Ectodermal cell (in vitro differentiated cells): ENCODE measurements around the gene RNASE13. TPM values are rescaled to one million over a fixed set of nuclear protein-coding genes. Genes with fewer than 3 reads are reported as not detected.

Experiments
- H3K27ac ChIP-seq: 2 replicates; pipeline ENCODE4 v1.7.0; 2013; ENCODE audit warnings: mild to moderate bottlenecking, low read depth, low read length; ENCODE audit not compliant: insufficient read depth, poor library complexity, severe bottlenecking
- H3K27me3 ChIP-seq: 2 replicates; pipeline ENCODE4 v1.7.0; 2013; ENCODE audit warnings: mild to moderate bottlenecking, low read length; ENCODE audit not compliant: insufficient read depth, control insufficient read depth, poor library complexity, severe bottlenecking
- H3K36me3 ChIP-seq: one replicate; pipeline ENCODE4 v1.7.0; 2013; ENCODE audit warnings: low read length; ENCODE audit not compliant: control insufficient read depth, insufficient read depth
- H3K4me1 ChIP-seq: one replicate; pipeline ENCODE4 v1.7.0; 2013; ENCODE audit warnings: low read length; ENCODE audit not compliant: control insufficient read depth, insufficient read depth
- H3K4me3 ChIP-seq: 2 replicates; pipeline ENCODE4 v1.7.0; 2013; ENCODE audit warnings: low read depth, low read length, control low read depth; ENCODE audit not compliant: insufficient read depth
- H3K9me3 ChIP-seq: 2 replicates; pipeline ENCODE4 v1.7.0; 2013; ENCODE audit warnings: mild to moderate bottlenecking, low read length, moderate library complexity; ENCODE audit not compliant: control insufficient read depth
- WGBS, 2 experiments: methylation state at CpG; one replicate each; pipeline ENCODE4 v1.1.7; 2013; ENCODE audit warnings: missing lambda C conversion rate in 2 of 2; 5-methylcytosine and 5-hydroxymethylcytosine counted together
- polyA plus RNA-seq, 4 experiments: library from polyadenylated mRNA; stranded (reverse); fragments of 50-300 nt; gene quantifications; one replicate each; pipeline ENCODE4 v1.2.3, GENCODE V29; 2013

RNASE13 gene, protein sequence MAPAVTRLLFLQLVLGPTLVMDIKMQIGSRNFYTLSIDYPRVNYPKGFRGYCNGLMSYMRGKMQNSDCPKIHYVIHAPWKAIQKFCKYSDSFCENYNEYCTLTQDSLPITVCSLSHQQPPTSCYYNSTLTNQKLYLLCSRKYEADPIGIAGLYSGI
- not detected for polyA plus RNA-seq (2013, experiment 1 of 4)
- not detected for polyA plus RNA-seq (2013, experiment 2 of 4)
- polyA plus RNA-seq (2013, experiment 3 of 4), result not detected
- polyA plus RNA-seq (2013, experiment 4 of 4), result not detected

DNA sequence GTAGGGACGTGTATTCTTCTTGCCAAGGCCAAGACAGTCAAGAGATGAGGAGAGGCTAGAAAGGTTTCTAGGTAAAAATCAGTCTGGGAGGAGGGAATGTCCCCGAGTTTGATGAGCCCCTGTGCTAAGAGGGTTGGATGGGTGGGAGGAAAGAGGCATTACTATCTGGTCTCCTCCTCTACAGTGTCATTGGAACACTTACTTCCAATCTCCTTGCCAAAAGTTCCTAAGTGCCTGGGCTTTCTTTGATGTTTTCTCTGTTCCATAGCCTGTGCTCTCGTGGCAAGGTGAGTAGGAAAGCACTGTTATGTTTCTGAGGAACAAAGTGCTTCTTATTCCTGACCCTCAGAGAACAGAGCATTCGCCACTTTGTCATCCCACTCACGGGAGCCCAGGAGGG is at the start of gene RNASE13:
RNASE13 (minus strand) TSS at position 101 of the 400 bp plus-strand sequence. CDS start 519 bp downstream, outside the sequence.
- no peak within 1 kb of the TSS for H3K4me3 ChIP-seq
- H3K27ac ChIP-seq, result no peak within 1 kb of the TSS
- no peaks in the 10 kb centered on the region for H3K36me3 ChIP-seq
- peaks cover 4% of the 10 kb centered on the region for H3K4me1 ChIP-seq
- 87 to 90% methylated on average over 5 of the region's 5 CpGs for WGBS, 2 experiments
- H3K27me3 ChIP-seq, result no peaks in the 10 kb centered on the region
- no peaks in the 10 kb centered on the region for H3K9me3 ChIP-seq

DNA sequence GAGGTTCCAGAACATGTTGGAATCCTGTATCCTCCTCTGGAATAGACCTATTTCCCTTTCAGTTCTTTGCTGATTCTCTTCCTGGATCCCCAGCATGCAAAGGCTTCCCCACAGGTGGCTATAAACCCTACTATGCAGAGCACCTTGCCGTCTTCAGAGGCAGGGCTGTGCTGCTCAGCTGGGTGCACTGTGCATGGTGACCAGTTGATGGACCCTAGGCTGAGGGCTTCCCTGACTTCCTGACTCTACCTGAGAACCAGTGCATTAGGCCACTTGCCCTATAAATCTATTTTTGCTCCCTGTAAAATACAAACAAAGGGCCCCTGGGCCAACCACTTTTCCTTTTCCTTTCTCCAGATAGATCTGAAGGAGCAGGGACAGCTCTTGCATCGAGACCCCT is 49.8 kb upstream of the RNASE13 start:
- no peaks in the 10 kb centered on the region for H3K27me3 ChIP-seq
- H3K27ac ChIP-seq, result no peak overlapping the region
- H3K9me3 ChIP-seq, result no peaks in the 10 kb centered on the region
- H3K36me3 ChIP-seq, result peaks cover 33% of the 10 kb centered on the region
- no peak overlapping the region for H3K4me3 ChIP-seq
- H3K4me1 ChIP-seq, result peaks cover 8% of the 10 kb centered on the region
- 92 to 95% methylated on average over 2 of the region's 2 CpGs for WGBS, 2 experiments

DNA sequence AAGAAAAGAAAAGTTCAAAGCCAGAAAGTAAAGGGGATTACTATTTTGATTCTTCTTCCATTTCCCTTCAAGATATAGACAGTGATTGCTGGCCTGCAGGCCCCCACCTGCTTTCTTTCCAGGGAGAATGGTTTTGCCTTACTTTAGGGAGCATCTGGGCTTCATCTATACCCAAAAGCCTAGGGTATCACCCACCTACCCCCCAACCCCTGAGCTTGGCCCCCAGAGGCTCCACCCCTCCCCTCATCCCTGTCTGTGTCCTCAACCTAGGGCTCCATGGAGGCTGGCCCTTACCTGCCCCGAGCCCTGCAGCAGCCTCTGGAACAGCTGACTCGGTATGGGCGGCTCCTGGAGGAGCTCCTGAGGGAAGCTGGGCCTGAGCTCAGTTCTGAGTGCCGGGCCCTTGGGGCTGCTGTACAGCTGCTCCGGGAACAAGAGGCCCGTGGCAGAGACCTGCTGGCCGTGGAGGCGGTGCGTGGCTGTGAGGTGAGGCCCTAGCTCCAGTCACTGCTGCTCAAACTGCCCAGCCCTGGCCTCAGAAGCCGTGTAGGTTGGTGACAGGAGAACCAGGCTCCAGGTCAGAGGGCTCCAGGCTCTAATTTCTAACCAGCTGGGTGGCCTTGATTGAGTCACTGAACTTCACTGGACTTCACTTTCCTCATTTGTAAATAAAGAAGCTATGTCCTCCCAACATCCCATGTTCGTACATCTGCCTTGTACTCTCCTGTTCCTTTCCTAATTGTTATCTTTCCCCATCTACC is 49.1 kb upstream of the RNASE13 start:
- Histone ChIP-seq H3K27ac (no peak overlapping the region), H3K36me3 (peaks cover 28% of the 10 kb centered on the region), H3K9me3 (no peaks in the 10 kb centered on the region), H3K27me3 (no peaks in the 10 kb centered on the region), H3K4me3 (no peak overlapping the region), H3K4me1 (peaks cover 8% of the 10 kb centered on the region)
- WGBS, 2 experiments, result 94 to 96% methylated on average over 11 of the region's 11 CpGs

DNA sequence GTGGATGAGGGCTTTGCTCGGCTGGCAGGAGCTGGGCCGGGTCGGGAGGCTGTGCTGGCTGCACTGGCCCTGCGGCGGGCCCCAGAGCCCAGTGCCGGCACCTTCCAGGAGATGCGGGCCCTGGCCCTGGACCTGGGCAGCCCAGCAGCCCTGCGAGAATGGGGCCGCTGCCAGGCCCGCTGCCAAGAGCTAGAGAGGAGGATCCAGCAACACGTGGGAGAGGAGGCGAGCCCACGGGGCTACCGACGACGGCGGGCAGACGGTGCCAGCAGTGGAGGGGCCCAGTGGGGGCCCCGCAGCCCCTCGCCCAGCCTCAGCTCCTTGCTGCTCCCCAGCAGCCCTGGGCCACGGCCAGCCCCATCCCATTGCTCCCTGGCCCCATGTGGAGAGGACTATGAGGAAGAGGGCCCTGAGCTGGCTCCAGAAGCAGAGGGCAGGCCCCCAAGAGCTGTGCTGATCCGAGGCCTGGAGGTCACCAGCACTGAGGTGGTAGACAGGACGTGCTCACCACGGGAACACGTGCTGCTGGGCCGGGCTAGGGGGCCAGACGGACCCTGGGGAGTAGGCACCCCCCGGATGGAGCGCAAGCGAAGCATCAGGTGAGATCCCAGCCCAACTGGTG is 47.0 kb upstream of the RNASE13 start:
- H3K4me3 ChIP-seq, result no peak overlapping the region
- H3K9me3 ChIP-seq, result no peaks in the 10 kb centered on the region
- peaks cover under 1% of the 10 kb centered on the region for H3K4me1 ChIP-seq
- no peak overlapping the region for H3K27ac ChIP-seq
- peaks cover 29% of the 10 kb centered on the region for H3K36me3 ChIP-seq
- WGBS, 2 experiments, result 92 to 93% methylated on average over 30 of the region's 30 CpGs
- H3K27me3 ChIP-seq, result no peaks in the 10 kb centered on the region

DNA sequence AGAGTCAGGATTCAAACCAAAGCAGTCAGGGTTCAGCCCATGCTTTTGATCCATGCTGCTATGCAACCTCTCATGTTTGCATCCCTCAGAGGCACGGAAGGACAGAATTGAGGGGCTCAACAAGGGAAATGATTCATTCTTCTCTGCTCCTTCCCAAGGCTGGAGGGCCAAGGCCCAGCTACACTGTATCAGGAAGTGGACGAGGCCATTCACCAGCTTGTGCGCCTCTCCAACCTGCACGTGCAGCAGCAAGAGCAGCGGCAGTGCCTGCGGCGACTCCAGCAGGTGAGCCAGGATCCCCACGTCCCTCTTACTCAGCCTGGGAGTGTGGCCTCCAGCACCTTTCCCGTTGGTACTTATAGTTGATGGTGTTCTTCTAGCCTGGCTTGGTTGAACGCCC is 44.1 kb upstream of the RNASE13 start:
- H3K4me1 ChIP-seq, result no peaks in the 10 kb centered on the region
- no peak overlapping the region for H3K27ac ChIP-seq
- 95% methylated on average over 10 of the region's 10 CpGs for WGBS, 2 experiments
- H3K36me3 ChIP-seq, result peaks cover 47% of the 10 kb centered on the region
- H3K4me3 ChIP-seq, result no peak overlapping the region
- no peaks in the 10 kb centered on the region for H3K9me3 ChIP-seq
- H3K27me3 ChIP-seq, result no peaks in the 10 kb centered on the region

DNA sequence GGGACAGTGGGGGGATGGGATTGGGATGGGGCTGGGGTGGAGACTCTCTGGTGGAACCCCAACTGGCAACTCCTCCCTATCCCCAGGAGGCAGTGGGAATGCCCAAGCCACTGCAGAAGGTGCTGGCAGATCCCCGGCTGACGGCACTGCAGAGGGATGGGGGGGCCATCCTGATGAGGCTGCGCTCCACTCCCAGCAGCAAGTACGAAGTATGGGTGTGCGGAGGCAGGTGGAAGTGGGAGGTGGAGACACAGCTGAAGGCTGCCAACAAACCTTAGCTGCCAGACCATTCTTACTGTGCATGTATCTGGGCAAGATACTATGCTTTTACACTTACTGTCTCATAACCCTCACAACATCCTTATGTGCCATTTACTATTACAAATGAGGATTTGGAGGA is 43.7 kb upstream of the RNASE13 start:
- no peaks in the 10 kb centered on the region for H3K4me1 ChIP-seq
- WGBS, 2 experiments, result 91 to 92% methylated on average over 5 of the region's 5 CpGs
- H3K4me3 ChIP-seq, result no peak overlapping the region
- H3K27me3 ChIP-seq, result no peaks in the 10 kb centered on the region
- no peaks in the 10 kb centered on the region for H3K9me3 ChIP-seq
- peaks cover 51% of the 10 kb centered on the region for H3K36me3 ChIP-seq
- H3K27ac ChIP-seq, result no peak overlapping the region

DNA sequence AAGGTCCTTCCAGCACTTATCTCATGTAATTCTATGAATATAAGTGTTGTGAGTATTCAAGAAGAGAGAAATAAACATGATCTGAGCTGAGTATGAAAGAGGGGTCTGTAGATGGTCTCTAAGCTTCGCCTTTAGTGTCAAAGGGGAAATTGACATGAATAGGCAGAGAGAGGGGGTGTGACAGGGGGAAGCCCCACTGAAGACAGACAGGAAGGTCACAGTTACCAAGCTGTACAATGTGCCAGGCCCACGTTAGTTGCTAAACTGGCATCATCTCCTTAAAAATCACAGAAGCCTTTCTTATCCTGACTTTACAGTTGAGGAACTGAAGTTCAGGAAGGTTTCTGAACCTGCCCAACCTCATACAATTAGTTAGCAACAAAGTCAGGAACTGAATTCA is 43.1 kb upstream of the RNASE13 start:
- Histone ChIP-seq H3K27me3 (no peaks in the 10 kb centered on the region), H3K4me3 (no peak overlapping the region), H3K4me1 (no peaks in the 10 kb centered on the region), H3K9me3 (no peaks in the 10 kb centered on the region), H3K27ac (no peak overlapping the region), H3K36me3 (peaks cover 50% of the 10 kb centered on the region)
- 94% methylated on average over 2 of the region's 2 CpGs for WGBS, 2 experiments

DNA sequence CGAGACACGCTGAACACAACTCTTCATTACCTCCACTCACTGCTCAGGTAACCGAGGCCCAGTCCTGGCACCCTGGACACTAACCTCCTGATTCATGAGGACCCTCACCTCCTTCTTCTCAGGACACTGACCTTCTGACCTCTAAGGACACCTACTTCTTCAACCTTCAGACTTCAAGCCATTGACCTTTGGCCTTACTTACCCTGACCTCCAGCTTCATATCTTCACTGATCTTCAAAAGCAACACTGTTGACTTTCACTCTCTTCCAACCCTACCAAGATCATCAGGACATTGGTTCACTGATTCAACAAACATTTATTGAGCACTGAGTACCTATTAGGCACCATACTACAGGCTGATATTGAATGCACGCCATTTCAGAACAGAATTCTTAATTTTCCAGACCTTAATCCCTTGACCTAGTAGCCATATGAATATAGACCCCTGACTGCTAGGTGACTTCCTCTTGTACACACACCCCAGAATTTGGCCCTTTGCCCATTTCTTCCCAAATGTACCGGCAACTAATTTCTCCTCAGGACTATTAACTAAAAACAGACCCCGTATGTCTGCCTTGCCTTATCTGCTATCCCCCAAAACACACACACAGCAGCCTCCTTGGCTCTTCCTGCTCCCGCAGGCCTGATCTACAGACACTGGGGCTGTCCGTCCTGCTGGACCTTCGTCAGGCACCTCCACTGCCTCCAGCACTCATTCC is 41.3 kb upstream of the RNASE13 start:
- Histone ChIP-seq H3K27ac (no peak overlapping the region), H3K4me1 (peaks cover 3% of the 10 kb centered on the region), H3K4me3 (no peak overlapping the region), H3K36me3 (peaks cover 33% of the 10 kb centered on the region), H3K27me3 (no peaks in the 10 kb centered on the region), H3K9me3 (no peaks in the 10 kb centered on the region)
- 93% methylated on average over 9 of the region's 9 CpGs for WGBS, 2 experiments

DNA sequence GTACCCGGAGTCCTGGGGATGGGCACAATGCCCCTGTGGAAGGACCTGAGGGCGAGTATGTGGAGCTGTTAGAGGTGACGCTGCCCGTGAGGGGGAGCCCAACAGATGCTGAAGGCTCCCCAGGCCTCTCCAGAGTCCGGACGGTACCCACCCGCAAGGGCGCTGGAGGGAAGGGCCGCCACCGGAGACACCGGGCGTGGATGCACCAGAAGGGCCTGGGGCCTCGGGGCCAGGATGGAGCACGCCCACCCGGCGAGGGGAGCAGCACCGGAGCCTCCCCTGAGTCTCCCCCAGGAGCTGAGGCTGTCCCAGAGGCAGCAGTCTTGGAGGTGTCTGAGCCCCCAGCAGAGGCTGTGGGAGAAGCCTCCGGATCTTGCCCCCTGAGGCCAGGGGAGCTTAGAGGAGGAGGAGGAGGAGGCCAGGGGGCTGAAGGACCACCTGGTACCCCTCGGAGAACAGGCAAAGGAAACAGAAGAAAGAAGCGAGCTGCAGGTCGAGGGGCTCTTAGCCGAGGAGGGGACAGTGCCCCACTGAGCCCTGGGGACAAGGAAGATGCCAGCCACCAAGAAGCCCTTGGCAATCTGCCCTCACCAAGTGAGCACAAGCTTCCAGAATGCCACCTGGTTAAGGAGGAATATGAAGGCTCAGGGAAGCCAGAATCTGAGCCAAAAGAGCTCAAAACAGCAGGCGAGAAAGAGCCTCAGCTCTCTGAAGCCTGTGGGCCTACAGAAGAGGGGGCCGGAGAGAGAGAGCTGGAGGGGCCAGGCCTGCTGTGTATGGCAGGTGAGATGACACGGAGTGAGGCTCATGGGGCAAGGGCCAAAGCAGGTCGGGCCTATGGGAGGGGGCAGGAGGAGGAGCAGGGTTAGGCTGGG is 40.0 kb upstream of the RNASE13 start:
- Histone ChIP-seq H3K36me3 (peaks cover 30% of the 10 kb centered on the region), H3K4me3 (no peak overlapping the region), H3K27me3 (no peaks in the 10 kb centered on the region), H3K27ac (no peak overlapping the region), H3K9me3 (no peaks in the 10 kb centered on the region), H3K4me1 (peaks cover 3% of the 10 kb centered on the region)
- WGBS, 2 experiments, result 94 to 95% methylated on average over 26 of the region's 26 CpGs
